ENCODE results near the gene SLC43A1.

Gene SLC43A1

GRCh38 chr11:57477507-57478189, 37.9 kb downstream of the SLC43A1 start:
- no peak for DNase-seq

- DNase-seq, result peak; percentile 32
These were observed 38.6 kb downstream of the SLC43A1 start for GRCh38 chr11:57476757-57477506.

GRCh38 chr11:57476047-57476756, 39.3 kb downstream of the SLC43A1 start:
- DNase-seq, result peak; percentile 44

- no peak for DNase-seq
These were observed 39.8 kb downstream of the SLC43A1 start for GRCh38 chr11:57475671-57476046.

- DNase-seq, result no peak
These were observed 40.3 kb downstream of the SLC43A1 start for GRCh38 chr11:57475191-57475590.

GRCh38 chr11:57474803-57475115, 40.7 kb downstream of the SLC43A1 start:
- no peak for DNase-seq

GRCh38 chr11:57474017-57474802, 41.3 kb downstream of the SLC43A1 start:
- DNase-seq, result peak; percentile 64

- DNase-seq, result peak; percentile 36
These were observed 42.1 kb downstream of the SLC43A1 start for GRCh38 chr11:57473285-57473841.

GRCh38 chr11:57471496-57471895, 44.0 kb downstream of the SLC43A1 start:
- no peak for DNase-seq

GRCh38 chr11:57469268-57469667, 46.2 kb downstream of the SLC43A1 start:
- no peak for DNase-seq

GRCh38 chr11:57468276-57468675, 47.2 kb downstream of the SLC43A1 start:
- DNase-seq, result no peak

- no peak for DNase-seq
These were observed 47.9 kb downstream of the SLC43A1 start for GRCh38 chr11:57467508-57468157.

- no peak for DNase-seq
These were observed 48.8 kb downstream of the SLC43A1 start for GRCh38 chr11:57466680-57467079.

- no peak for DNase-seq
These were observed 50.8 kb downstream of the SLC43A1 start for GRCh38 chr11:57464539-57465181.

- DNase-seq, result peak; percentile 40
These were observed 51.6 kb downstream of the SLC43A1 start for GRCh38 chr11:57463671-57464538.

- no peak for DNase-seq
These were observed 52.9 kb downstream of the SLC43A1 start for GRCh38 chr11:57462597-57462996.

- DNase-seq, result no peak
These were observed 53.5 kb downstream of the SLC43A1 start for GRCh38 chr11:57461841-57462489.

- peak; percentile 43 for DNase-seq
These were observed 54.4 kb downstream of the SLC43A1 start for GRCh38 chr11:57460758-57461749.

Data from femur (tissue), 1 donor.